Liver (tissue), 9 donors: Measurements from ENCODE around the gene F8. TPM values are rescaled to one million over a fixed set of nuclear protein-coding genes. Genes with fewer than 3 reads are reported as not detected.
"Not testable (repeated sequence)": the region's sequence is repeated elsewhere in the genome, so short reads cannot be mapped to it uniquely, and the experiment has no call there.

Experiments used
- DNase-seq: peaks from one replicate; pipeline ENCODE4 v3.0.0-alpha.2; 2017; ENCODE audit warnings: low spot score
- H3K27ac ChIP-seq, 2 donors: one replicate each; pipeline ENCODE4 v1.7.0; 2013; ENCODE audit warnings: inconsistent platforms in 2 of 2, low read length in 2 of 2, control low read depth in 1 of 2, low read depth in 1 of 2, mild to moderate bottlenecking in 1 of 2
- H3K27me3 ChIP-seq, 4 donors: one replicate each; pipeline versions ENCODE4 v1.6.1 to v1.7.0; 2013; ENCODE audit warnings: low read length in 3 of 4, inconsistent platforms in 1 of 4, mild to moderate bottlenecking in 1 of 4, moderate library complexity in 1 of 4; ENCODE audit not compliant: control insufficient read depth in 4 of 4, insufficient read depth in 4 of 4
- H3K36me3 ChIP-seq, 4 donors: one replicate each; pipeline versions ENCODE4 v1.6.1 to v1.7.0; 2013; ENCODE audit warnings: low read length in 3 of 4, mild to moderate bottlenecking in 3 of 4, low read depth in 1 of 4, moderate library complexity in 1 of 4; ENCODE audit not compliant: control insufficient read depth in 4 of 4, insufficient read depth in 3 of 4
- H3K4me1 ChIP-seq, 4 donors: one replicate each; pipeline versions ENCODE4 v1.6.1 to v1.7.0; 2013; ENCODE audit warnings: low read length in 3 of 4, mild to moderate bottlenecking in 3 of 4, moderate library complexity in 1 of 4; ENCODE audit not compliant: control insufficient read depth in 4 of 4, insufficient read depth in 4 of 4
- H3K4me3 ChIP-seq, 3 donors: one replicate each; pipeline versions ENCODE4 v1.6.1 to v1.7.0; 2013; ENCODE audit warnings: low read length in 3 of 3, control low read depth in 1 of 3, low read depth in 1 of 3, mild to moderate bottlenecking in 1 of 3
- H3K9ac ChIP-seq, 2 donors: one replicate each; pipeline ENCODE4 v1.7.0; 2013; ENCODE audit warnings: low read length in 2 of 2, mild to moderate bottlenecking in 2 of 2, moderate library complexity in 2 of 2, control low read depth in 1 of 2, low read depth in 1 of 2
- H3K9me3 ChIP-seq, 4 donors: one replicate each; pipeline versions ENCODE4 v1.6.1 to v1.7.0; 2013; ENCODE audit warnings: low read length in 3 of 4; ENCODE audit not compliant: control insufficient read depth in 4 of 4
- EGR1 ChIP-seq, 2 donors: IDR thresholded peaks; 2 replicates each; pipeline ENCODE4 v1.6.1; 2016 to 2018; ENCODE audit warnings: antibody characterized with exemption in 2 of 2, low read depth in 2 of 2
- FOXA1 ChIP-seq: IDR thresholded peaks from 2 replicates; pipeline ENCODE4 v1.6.1; 2016; ENCODE audit warnings: antibody characterized with exemption
- FOXA2 ChIP-seq: IDR thresholded peaks from 2 replicates; pipeline ENCODE4 v1.6.1; 2016; ENCODE audit warnings: antibody characterized with exemption
- GABPA ChIP-seq, 2 donors: IDR thresholded peaks in 1 of 2; conservative IDR thresholded peaks in 1 of 2; 2 replicates each; pipeline ENCODE4 v1.6.1; 2016; ENCODE audit warnings: antibody characterized with exemption in 2 of 2, mild to moderate bottlenecking in 1 of 2, moderate library complexity in 1 of 2
- HNF4A ChIP-seq, 2 donors: conservative IDR thresholded peaks; 2 replicates each; pipeline ENCODE4 v1.6.1; 2016; ENCODE audit warnings: antibody characterized with exemption in 2 of 2, mild to moderate bottlenecking in 2 of 2
- HNF4G ChIP-seq: IDR thresholded peaks from 2 replicates; pipeline ENCODE4 v1.6.1; 2016; ENCODE audit warnings: antibody characterized with exemption
- JUND ChIP-seq, 2 donors: IDR thresholded peaks; 2 replicates each; pipeline ENCODE4 v1.6.1; 2016; ENCODE audit warnings: antibody characterized with exemption in 2 of 2
- NR2F2 ChIP-seq: IDR thresholded peaks from 2 replicates; pipeline ENCODE4 v1.6.1; 2016; ENCODE audit warnings: antibody characterized with exemption
- RAD21 ChIP-seq, 2 donors: IDR thresholded peaks; 2 replicates each; pipeline ENCODE4 v1.6.1; 2016; ENCODE audit warnings: antibody characterized with exemption in 2 of 2, mild to moderate bottlenecking in 2 of 2
- RXRA ChIP-seq, 2 donors: IDR thresholded peaks; 2 replicates each; pipeline ENCODE4 v1.6.1; 2017 to 2018; ENCODE audit warnings: antibody characterized with exemption in 2 of 2, mild to moderate bottlenecking in 1 of 2
- SP1 ChIP-seq: IDR thresholded peaks from 2 replicates; pipeline ENCODE4 v1.6.1; 2018; ENCODE audit warnings: antibody characterized with exemption, mild to moderate bottlenecking
- TAF1 ChIP-seq: conservative IDR thresholded peaks from 2 replicates; pipeline ENCODE4 v1.6.1; 2016; ENCODE audit warnings: antibody characterized with exemption, mild to moderate bottlenecking
- YY1 ChIP-seq: IDR thresholded peaks from 2 replicates; pipeline ENCODE4 v1.6.1; 2016; ENCODE audit warnings: antibody characterized with exemption, mild to moderate bottlenecking
- WGBS: extraction: QIAGEN DNeasy Blood & Tissue Kit; methylation state at CpG from one replicate; pipeline ENCODE4 v1.1.7; 2013; 5-methylcytosine and 5-hydroxymethylcytosine counted together
- polyA plus RNA-seq, 2 donors: library from polyadenylated mRNA; stranded (reverse) in 1 of 2; unstranded in 1 of 2; fragments of 200-250 nt in 1 of 2; fragments of >200 nt in 1 of 2; fragmentation: Nextera tagmentation in 1 of 2; extraction: Ambion mirVana in 1 of 2; gene quantifications; one replicate each; pipeline versions ENCODE4 v1.2.1 to v1.2.3, GENCODE V29; 2013 to 2015
- total RNA-seq, 2 donors: library from RNA; depleted of rRNA; stranded (reverse); fragments of >200 nt; gene quantifications; one replicate each; pipeline ENCODE4 v1.2.3, GENCODE V29; 2014
- TF ChIP-seq, protein P1 (sequence below): IDR thresholded peaks from 2 replicates; pipeline ENCODE4 v1.6.1; 2016; ENCODE audit warnings: antibody characterized with exemption, mild to moderate bottlenecking
- TF ChIP-seq, protein P2 (sequence below): IDR thresholded peaks from 2 replicates; pipeline ENCODE4 v1.6.1; 2016; ENCODE audit warnings: antibody characterized with exemption
- TF ChIP-seq, protein P3 (sequence below): fragments of 150-350 bp; IDR thresholded peaks from 2 replicates; pipeline ENCODE4 v1.5.1; 2017; ENCODE audit warnings: improper control_type of control experiment, low read depth, low read length; ENCODE audit not compliant: missing input control
- TF ChIP-seq, protein P4 (sequence below): IDR thresholded peaks from 2 replicates; pipeline ENCODE4 v1.6.1; 2016; ENCODE audit warnings: antibody characterized with exemption
- TF ChIP-seq, protein P5 (sequence below): IDR thresholded peaks from 2 replicates; pipeline ENCODE4 v1.6.1; 2016; ENCODE audit warnings: antibody characterized with exemption
- donor health status: healthy.
- donor health status: healthy.
- donor health status: healthy.
- donor health status: healthy.
- donor health status: healthy.

Gene F8
- total and polyA plus RNA-seq, 4 donors = 8.0 to 22.3 (median 13.8) TPM

DNA sequence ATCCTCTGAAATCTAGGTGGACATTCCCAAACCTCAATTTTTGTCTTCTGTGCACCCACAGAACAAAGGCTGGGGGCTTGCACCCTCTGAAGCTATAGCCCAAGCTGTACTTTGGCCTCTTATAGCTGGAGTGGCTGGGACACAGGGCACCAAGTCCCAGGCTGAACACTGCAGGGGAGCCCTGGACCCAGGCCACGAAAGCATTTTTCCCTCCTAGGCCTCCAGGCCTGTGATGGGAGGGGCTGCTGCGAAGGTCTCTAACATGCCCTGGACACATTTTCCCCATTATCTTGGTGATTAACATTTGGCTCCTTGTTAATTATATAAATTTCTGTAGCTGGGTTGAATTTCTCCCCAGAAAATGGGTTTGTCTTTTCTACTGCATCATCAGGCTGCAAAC, 108.5 kb downstream of the F8 start:
- no peak for DNase-seq
- Histone ChIP-seq H3K4me1 (peaks cover 0 to 5% (median under 1%) of the 10 kb centered on the region in 4 donors), H3K27ac (no peak overlapping the region), H3K27me3 (no peaks in the 10 kb centered on the region), H3K9ac (no peak overlapping the region), H3K4me3 (no peak overlapping the region), H3K36me3 (no peaks in the 10 kb centered on the region), H3K9me3 (peaks cover 0 to 5% (median 2%) of the 10 kb centered on the region in 4 donors)
- TF ChIP-seq HNF4G (no peak), RXRA (IDR thresholded peaks at IDR 0.05) (no peak), SP1 (no peak), TAF1 (no peak), FOXA1 (no peak), EGR1 (IDR thresholded peaks at IDR 0.05; ENCODE audit: low read depth in 2 of 2) (no peak), JUND (IDR thresholded peaks at IDR 0.05) (no peak), YY1 (no peak), HNF4A (conservative IDR thresholded peaks at IDR 0.05) (no peak), NR2F2 (no peak), RAD21 (IDR thresholded peaks at IDR 0.05) (no peak), GABPA (IDR thresholded peaks at IDR 0.05 in 1 of 2, conservative IDR thresholded peaks at IDR 0.05 in 1 of 2) (no peak), FOXA2 (no peak)
- TF ChIP-seq, protein P1, sequence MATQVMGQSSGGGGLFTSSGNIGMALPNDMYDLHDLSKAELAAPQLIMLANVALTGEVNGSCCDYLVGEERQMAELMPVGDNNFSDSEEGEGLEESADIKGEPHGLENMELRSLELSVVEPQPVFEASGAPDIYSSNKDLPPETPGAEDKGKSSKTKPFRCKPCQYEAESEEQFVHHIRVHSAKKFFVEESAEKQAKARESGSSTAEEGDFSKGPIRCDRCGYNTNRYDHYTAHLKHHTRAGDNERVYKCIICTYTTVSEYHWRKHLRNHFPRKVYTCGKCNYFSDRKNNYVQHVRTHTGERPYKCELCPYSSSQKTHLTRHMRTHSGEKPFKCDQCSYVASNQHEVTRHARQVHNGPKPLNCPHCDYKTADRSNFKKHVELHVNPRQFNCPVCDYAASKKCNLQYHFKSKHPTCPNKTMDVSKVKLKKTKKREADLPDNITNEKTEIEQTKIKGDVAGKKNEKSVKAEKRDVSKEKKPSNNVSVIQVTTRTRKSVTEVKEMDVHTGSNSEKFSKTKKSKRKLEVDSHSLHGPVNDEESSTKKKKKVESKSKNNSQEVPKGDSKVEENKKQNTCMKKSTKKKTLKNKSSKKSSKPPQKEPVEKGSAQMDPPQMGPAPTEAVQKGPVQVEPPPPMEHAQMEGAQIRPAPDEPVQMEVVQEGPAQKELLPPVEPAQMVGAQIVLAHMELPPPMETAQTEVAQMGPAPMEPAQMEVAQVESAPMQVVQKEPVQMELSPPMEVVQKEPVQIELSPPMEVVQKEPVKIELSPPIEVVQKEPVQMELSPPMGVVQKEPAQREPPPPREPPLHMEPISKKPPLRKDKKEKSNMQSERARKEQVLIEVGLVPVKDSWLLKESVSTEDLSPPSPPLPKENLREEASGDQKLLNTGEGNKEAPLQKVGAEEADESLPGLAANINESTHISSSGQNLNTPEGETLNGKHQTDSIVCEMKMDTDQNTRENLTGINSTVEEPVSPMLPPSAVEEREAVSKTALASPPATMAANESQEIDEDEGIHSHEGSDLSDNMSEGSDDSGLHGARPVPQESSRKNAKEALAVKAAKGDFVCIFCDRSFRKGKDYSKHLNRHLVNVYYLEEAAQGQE = no peak
- TF ChIP-seq, protein P2, sequence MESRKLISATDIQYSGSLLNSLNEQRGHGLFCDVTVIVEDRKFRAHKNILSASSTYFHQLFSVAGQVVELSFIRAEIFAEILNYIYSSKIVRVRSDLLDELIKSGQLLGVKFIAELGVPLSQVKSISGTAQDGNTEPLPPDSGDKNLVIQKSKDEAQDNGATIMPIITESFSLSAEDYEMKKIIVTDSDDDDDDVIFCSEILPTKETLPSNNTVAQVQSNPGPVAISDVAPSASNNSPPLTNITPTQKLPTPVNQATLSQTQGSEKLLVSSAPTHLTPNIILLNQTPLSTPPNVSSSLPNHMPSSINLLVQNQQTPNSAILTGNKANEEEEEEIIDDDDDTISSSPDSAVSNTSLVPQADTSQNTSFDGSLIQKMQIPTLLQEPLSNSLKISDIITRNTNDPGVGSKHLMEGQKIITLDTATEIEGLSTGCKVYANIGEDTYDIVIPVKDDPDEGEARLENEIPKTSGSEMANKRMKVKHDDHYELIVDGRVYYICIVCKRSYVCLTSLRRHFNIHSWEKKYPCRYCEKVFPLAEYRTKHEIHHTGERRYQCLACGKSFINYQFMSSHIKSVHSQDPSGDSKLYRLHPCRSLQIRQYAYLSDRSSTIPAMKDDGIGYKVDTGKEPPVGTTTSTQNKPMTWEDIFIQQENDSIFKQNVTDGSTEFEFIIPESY = no peak
- TF ChIP-seq, protein P3, sequence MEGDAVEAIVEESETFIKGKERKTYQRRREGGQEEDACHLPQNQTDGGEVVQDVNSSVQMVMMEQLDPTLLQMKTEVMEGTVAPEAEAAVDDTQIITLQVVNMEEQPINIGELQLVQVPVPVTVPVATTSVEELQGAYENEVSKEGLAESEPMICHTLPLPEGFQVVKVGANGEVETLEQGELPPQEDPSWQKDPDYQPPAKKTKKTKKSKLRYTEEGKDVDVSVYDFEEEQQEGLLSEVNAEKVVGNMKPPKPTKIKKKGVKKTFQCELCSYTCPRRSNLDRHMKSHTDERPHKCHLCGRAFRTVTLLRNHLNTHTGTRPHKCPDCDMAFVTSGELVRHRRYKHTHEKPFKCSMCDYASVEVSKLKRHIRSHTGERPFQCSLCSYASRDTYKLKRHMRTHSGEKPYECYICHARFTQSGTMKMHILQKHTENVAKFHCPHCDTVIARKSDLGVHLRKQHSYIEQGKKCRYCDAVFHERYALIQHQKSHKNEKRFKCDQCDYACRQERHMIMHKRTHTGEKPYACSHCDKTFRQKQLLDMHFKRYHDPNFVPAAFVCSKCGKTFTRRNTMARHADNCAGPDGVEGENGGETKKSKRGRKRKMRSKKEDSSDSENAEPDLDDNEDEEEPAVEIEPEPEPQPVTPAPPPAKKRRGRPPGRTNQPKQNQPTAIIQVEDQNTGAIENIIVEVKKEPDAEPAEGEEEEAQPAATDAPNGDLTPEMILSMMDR = no peak
- TF ChIP-seq, protein P4, sequence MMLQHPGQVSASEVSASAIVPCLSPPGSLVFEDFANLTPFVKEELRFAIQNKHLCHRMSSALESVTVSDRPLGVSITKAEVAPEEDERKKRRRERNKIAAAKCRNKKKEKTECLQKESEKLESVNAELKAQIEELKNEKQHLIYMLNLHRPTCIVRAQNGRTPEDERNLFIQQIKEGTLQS = no peak
- TF ChIP-seq, protein P5, sequence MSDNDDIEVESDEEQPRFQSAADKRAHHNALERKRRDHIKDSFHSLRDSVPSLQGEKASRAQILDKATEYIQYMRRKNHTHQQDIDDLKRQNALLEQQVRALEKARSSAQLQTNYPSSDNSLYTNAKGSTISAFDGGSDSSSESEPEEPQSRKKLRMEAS = no peak
- WGBS = 93% methylated on average over 2 of the region's 2 CpGs

DNA sequence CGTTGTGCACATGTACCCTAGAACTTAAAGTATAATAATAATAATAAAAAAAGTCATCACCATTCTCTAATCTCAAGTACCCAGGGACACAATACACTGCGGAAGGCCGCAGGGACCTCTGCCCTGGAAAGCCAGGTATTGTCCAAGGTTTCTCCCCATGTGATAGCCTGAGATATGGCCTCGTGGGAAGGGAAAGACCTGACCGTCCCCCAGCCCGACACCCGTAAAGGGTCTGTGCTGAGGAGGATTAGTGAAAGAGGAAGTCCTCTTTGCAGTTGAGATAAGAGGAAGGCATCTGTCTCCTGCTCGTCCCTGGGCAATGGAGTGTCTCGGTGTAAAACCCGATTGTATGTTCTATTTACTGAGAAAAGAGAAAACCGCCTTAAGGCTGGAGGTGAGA, 112.0 kb downstream of the F8 start:
- 89% methylated on average over 11 of the region's 11 CpGs for WGBS
- DNase-seq, H3K4me1 ChIP-seq, H3K36me3 ChIP-seq, H3K9me3 ChIP-seq, H3K27ac ChIP-seq, H3K27me3 ChIP-seq, H3K4me3 ChIP-seq, H3K9ac ChIP-seq: not testable (repeated sequence)

DNA sequence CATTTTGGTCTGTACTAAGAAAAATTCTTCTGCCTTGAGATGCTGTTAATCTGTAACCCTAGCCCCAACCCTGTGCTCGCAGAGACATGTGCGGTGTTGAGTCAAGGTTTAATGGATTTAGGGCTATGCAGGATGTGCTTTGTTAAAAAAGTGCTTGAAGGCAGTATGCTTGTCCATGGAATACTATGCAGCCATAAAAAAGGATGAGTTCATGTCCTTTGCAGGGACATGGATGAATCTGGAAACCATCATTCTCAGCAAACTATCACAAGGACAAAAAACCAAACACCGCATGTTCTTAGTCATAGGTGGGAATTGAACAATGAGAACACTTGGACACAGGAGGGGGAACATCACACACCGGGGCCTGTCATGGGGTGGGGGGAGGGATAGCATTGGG, 112.5 kb downstream of the F8 start:
- H3K4me1 ChIP-seq, H3K4me3 ChIP-seq, H3K9me3 ChIP-seq, H3K27me3 ChIP-seq, H3K27ac ChIP-seq, H3K36me3 ChIP-seq, H3K9ac ChIP-seq, DNase-seq: not testable (repeated sequence)
- WGBS = 94% methylated on average over 4 of the region's 4 CpGs
